Measurements from ENCODE around the gene TPM1. TPM values are rescaled to one million over a fixed set of nuclear protein-coding genes. Genes with fewer than 3 reads are reported as not detected.

The TPM1 gene
- total and polyA plus RNA-seq, 5 donors: 6,360 to 10,076 (median 7,709) TPM

GRCh38 chr15:63086271-63086670 is 43.7 kb downstream of the TPM1 start:
- H3K4me3 ChIP-seq (ENCODE audit: low read length): no peak overlapping the region
- H3K27me3 ChIP-seq (ENCODE audit: control insufficient read depth, insufficient read depth): no peaks in the 10 kb centered on the region
- no peak overlapping the region for H3K27ac ChIP-seq (ENCODE audit: low read length)
- no peak for ATAC-seq
- no peak for DNase-seq
- H3K9me3 ChIP-seq (ENCODE audit: control insufficient read depth, low read length): no peaks in the 10 kb centered on the region
- 73% methylated on average over 4 of the region's 4 CpGs for WGBS
- peaks cover 7% of the 10 kb centered on the region for H3K4me1 ChIP-seq (ENCODE audit: control insufficient read depth, insufficient read depth, low read length)
- intact Hi-C loops (cut with DNase I): loop anchor here in 1 of 4 donors (10.0 kb wide), 1 partner anchor 301 kb away; no protein-coding TSS in a partner anchor

GRCh38 chr15:63086947-63087346 is 44.4 kb downstream of the TPM1 start:
- intact Hi-C loops (cut with DNase I): loop anchor here in 1 of 4 donors (10.0 kb wide), 1 partner anchor 302 kb away; no protein-coding TSS in a partner anchor
- H3K9me3 ChIP-seq (ENCODE audit: control insufficient read depth, low read length): no peaks in the 10 kb centered on the region
- WGBS: 64% methylated on average over 5 of the region's 5 CpGs
- peaks cover 7% of the 10 kb centered on the region for H3K4me1 ChIP-seq (ENCODE audit: control insufficient read depth, insufficient read depth, low read length)
- no peaks in the 10 kb centered on the region for H3K27me3 ChIP-seq (ENCODE audit: control insufficient read depth, insufficient read depth)
- ATAC-seq (no peak), DNase-seq (no peak)
- no peak overlapping the region for H3K27ac ChIP-seq (ENCODE audit: low read length)
- H3K4me3 ChIP-seq (ENCODE audit: low read length): no peak overlapping the region

GRCh38 chr15:63088533-63089245 is 46.1 kb downstream of the TPM1 start:
- H3K4me1 ChIP-seq (ENCODE audit: control insufficient read depth, insufficient read depth, low read length): peaks cover 7% of the 10 kb centered on the region
- no peaks in the 10 kb centered on the region for H3K9me3 ChIP-seq (ENCODE audit: control insufficient read depth, low read length)
- DNase-seq (no peak), ATAC-seq (no peak)
- H3K4me3 ChIP-seq (ENCODE audit: low read length): no peak overlapping the region
- WGBS: 77% methylated on average over 6 of the region's 6 CpGs
- H3K27ac ChIP-seq (ENCODE audit: low read length): peak overlapping the region; percentile 1
- no peaks in the 10 kb centered on the region for H3K27me3 ChIP-seq (ENCODE audit: control insufficient read depth, insufficient read depth)
- intact Hi-C loops (cut with DNase I): loop anchor here in 1 of 4 donors (10.0 kb wide), 1 partner anchor 304 kb away; no protein-coding TSS in a partner anchor

DNA sequence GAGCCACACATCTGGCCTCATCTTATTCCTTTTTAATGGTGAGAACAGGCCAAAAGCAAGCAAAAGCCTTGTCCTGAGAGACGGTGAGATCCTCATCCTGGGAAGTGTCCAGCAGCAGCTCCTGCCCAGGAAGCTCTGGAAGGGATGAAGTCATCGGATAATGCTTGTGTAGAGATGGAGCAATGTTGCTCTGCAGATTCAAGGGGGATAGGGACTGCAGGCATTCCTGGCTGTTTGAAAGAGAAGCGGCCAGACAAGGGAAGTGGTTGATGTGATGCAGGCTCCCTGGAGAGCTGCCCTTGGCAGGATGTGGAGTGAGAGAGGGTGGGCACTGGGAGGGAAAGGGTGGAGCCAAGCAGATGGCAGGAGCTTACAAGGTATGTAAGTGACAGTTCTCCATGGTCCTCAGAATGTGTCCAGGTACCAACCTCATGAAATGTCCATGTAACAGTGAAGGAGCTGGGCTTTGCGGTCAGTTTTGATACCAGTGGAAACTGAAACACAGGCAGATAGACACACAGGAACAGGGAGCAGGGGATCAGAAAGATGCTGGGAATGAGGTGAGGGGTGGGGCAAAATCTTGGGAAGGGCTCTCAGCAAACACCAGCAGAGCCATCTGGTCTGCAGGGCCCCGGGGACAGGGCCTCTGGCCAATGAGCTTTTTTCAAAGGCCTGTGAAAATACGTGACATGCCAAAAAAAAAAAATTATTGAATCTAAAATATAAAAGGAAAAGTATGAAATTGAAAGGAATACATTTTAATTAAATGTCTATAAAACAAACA is 46.9 kb downstream of the TPM1 start:
- peaks cover 7% of the 10 kb centered on the region for H3K4me1 ChIP-seq (ENCODE audit: control insufficient read depth, insufficient read depth, low read length)
- H3K27me3 ChIP-seq (ENCODE audit: control insufficient read depth, insufficient read depth): no peaks in the 10 kb centered on the region
- H3K4me3 ChIP-seq (ENCODE audit: low read length): no peak overlapping the region
- no peaks in the 10 kb centered on the region for H3K9me3 ChIP-seq (ENCODE audit: control insufficient read depth, low read length)
- WGBS: 32% methylated on average over 6 of the region's 6 CpGs
- DNase-seq (peak in 2 of 3 donors; percentile 38 to 67), ATAC-seq (peak; percentile 27 to 55)
- intact Hi-C loops (cut with DNase I): loop anchor here (5.0 to 10.0 kb wide), 4 partner anchors 42 to 305 kb away; no protein-coding TSS in a partner anchor
- H3K27ac ChIP-seq (ENCODE audit: low read length): peak overlapping the region; percentile 1

GRCh38 chr15:63090472-63090871 is 47.9 kb downstream of the TPM1 start:
- H3K4me1 ChIP-seq (ENCODE audit: control insufficient read depth, insufficient read depth, low read length): peaks cover 7% of the 10 kb centered on the region
- ATAC-seq (no peak), DNase-seq (no peak)
- WGBS: 86% methylated on average over 9 of the region's 9 CpGs
- H3K27ac ChIP-seq (ENCODE audit: low read length): no peak overlapping the region
- H3K9me3 ChIP-seq (ENCODE audit: control insufficient read depth, low read length): no peaks in the 10 kb centered on the region
- intact Hi-C loops (cut with DNase I): loop anchor here (5.0 to 10.0 kb wide), 3 partner anchors 43 to 246 kb away; no protein-coding TSS in a partner anchor
- no peak overlapping the region for H3K4me3 ChIP-seq (ENCODE audit: low read length)
- H3K27me3 ChIP-seq (ENCODE audit: control insufficient read depth, insufficient read depth): no peaks in the 10 kb centered on the region

DNA sequence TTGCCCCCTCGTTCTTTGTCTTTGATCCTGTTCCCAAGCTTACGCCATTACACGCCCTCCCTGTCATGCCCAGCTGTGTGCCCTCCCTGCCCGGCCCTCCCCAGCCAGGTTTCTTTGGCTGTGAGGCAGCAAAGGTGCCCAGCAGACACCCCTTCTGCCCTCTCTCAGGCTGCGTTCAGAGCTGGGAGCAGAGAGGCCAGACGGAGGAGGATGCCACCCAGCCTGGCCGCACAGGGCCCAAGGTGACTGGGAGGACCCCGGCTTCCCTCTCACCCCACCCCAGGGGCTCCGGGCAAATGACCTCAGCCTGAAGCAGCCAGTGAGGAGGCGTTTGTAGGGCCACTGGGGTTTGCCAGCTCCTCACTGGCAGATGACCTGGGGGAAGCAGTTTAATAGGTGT is 48.3 kb downstream of the TPM1 start:
- no peak overlapping the region for H3K27ac ChIP-seq (ENCODE audit: low read length)
- 88% methylated on average over 10 of the region's 10 CpGs for WGBS
- H3K9me3 ChIP-seq (ENCODE audit: control insufficient read depth, low read length): no peaks in the 10 kb centered on the region
- intact Hi-C loops (cut with DNase I): loop anchor here (5.0 to 10.0 kb wide), 3 partner anchors 44 to 246 kb away; no protein-coding TSS in a partner anchor
- ATAC-seq (no peak), DNase-seq (no peak)
- H3K27me3 ChIP-seq (ENCODE audit: control insufficient read depth, insufficient read depth): no peaks in the 10 kb centered on the region
- H3K4me3 ChIP-seq (ENCODE audit: low read length): no peak overlapping the region
- H3K4me1 ChIP-seq (ENCODE audit: control insufficient read depth, insufficient read depth, low read length): peaks cover 7% of the 10 kb centered on the region

DNA sequence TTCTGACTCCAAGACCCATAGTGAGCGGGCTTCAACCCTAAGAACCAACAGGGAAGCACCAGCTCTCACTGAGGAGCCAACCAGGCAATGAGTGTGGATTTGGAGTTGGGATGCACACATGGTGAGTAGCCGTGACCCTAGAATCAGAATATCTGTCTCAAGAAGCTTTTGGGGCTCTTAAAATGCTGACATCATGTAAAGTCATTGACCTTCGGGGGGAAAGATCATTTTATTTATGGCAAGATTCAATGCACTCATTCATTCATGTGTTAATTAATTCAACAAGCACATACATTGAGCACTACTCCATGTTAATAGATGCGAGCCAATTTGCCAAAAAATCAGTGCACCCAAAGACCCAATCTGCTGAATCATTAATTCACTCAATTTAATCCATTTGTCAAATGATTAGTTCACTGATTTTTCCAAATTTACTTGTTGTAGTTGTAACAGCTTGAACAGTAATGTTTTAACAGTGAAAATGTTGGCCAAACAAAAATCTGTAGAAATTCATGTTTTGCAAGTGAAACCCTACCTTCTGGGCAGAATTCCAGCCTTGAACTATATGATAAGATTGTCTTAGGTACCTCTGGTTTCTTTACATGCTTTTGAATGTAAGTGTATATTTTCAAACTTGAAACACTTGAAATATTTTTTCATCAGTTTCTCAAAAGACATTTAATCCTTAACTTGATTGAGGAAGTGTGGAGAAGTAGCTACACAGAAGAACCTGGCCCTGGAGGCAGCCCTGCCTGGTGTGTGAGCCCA is 49.3 kb downstream of the TPM1 start:
- Histone ChIP-seq H3K9me3 (ENCODE audit: control insufficient read depth, low read length) (no peaks in the 10 kb centered on the region), H3K27me3 (ENCODE audit: control insufficient read depth, insufficient read depth) (no peaks in the 10 kb centered on the region), H3K4me1 (ENCODE audit: control insufficient read depth, insufficient read depth, low read length) (peaks cover 7% of the 10 kb centered on the region), H3K27ac (ENCODE audit: low read length) (no peak overlapping the region), H3K4me3 (ENCODE audit: low read length) (no peak overlapping the region)
- intact Hi-C loops (cut with DNase I): loop anchor here (2.0 to 10.0 kb wide), 6 partner anchors 45 to 311 kb away; no protein-coding TSS in a partner anchor
- no peak for ATAC-seq
- WGBS: 72% methylated on average over 4 of the region's 4 CpGs
- DNase-seq: peak in 1 of 3 donors; percentile 11

DNA sequence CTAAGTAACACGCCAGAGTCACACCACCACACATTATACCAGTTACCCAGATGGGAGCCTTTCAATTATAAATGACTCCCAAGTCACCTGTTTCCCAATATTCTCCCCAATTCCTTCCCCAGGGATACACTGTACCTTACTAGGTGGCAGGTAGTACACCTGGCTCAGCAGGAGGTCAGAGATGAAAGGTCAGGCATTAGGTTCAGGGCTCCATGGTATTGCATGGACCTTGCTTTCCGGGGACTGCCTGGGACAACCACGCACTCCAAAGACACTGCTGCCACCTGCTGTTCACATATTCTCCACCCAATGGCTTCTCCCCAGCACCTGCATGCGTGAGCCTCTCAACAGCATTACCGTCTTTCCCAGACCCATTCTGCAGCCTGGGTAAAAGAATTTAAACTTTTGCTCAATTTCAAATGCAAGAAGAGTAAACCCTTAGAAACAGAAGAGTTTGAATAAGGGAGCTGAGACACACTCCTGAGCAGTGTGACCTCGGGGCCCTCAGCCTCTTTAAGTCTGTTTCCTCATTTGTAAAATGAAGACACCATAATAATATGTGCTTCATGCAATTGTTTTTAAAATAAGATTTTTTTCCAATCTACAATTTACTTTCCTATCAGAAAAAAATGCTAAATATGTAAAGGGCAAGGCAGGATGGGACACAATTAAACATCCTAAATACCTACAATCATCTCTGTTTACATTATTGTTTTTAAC is 51.1 kb downstream of the TPM1 start:
- ATAC-seq (peak; percentile 91 to 92), DNase-seq (peak; percentile 79 to 89 (median 86))
- intact Hi-C loops (cut with DNase I): loop anchor here (2.0 to 10.0 kb wide), 7 partner anchors 46 to 313 kb away; no protein-coding TSS in a partner anchor
- WGBS: 28% methylated on average over 6 of the region's 6 CpGs
- H3K27ac ChIP-seq (ENCODE audit: low read length): no peak overlapping the region
- H3K4me1 ChIP-seq (ENCODE audit: control insufficient read depth, insufficient read depth, low read length): peaks cover 7% of the 10 kb centered on the region
- no peak overlapping the region for H3K4me3 ChIP-seq (ENCODE audit: low read length)
- no peaks in the 10 kb centered on the region for H3K9me3 ChIP-seq (ENCODE audit: control insufficient read depth, low read length)
- no peaks in the 10 kb centered on the region for H3K27me3 ChIP-seq (ENCODE audit: control insufficient read depth, insufficient read depth)

DNA sequence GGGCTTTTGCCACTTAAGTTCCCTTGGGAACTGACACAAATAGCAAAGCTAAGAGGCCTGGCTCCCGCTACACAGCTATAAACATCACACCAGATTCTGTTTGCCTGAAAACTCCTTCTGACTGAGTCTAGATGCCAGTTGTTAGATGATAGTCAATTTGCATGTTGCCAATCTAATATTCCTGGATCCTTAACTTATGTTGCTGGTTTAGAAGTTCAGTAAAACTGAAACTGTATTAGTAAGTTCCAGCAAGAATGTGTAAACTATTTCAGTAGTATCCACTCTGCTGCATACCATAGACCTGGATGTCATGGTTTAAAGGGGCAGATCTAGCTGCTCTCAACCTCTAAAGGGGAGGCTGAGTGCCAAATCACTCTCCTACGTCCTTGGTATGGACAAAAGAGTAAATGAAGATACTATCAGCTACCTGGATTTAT is 52.0 kb downstream of the TPM1 start:
- Histone ChIP-seq H3K4me1 (ENCODE audit: control insufficient read depth, insufficient read depth, low read length) (no peaks in the 10 kb centered on the region), H3K9me3 (ENCODE audit: control insufficient read depth, low read length) (no peaks in the 10 kb centered on the region), H3K27me3 (ENCODE audit: control insufficient read depth, insufficient read depth) (no peaks in the 10 kb centered on the region), H3K4me3 (ENCODE audit: low read length) (no peak overlapping the region), H3K27ac (ENCODE audit: low read length) (no peak overlapping the region)
- intact Hi-C loops (cut with DNase I): loop anchor here (2.0 to 10.0 kb wide), 4 partner anchors 47 to 250 kb away; no protein-coding TSS in a partner anchor
- no peak for DNase-seq
- ATAC-seq: peak in 1 of 2 donors; percentile 64
- WGBS: 53% methylated on average over 2 of the region's 2 CpGs

- H3K27ac ChIP-seq (ENCODE audit: low read length): no peak overlapping the region
- WGBS: 95% methylated on average over 4 of the region's 4 CpGs
- H3K27me3 ChIP-seq (ENCODE audit: control insufficient read depth, insufficient read depth): no peaks in the 10 kb centered on the region
- no peaks in the 10 kb centered on the region for H3K4me1 ChIP-seq (ENCODE audit: control insufficient read depth, insufficient read depth, low read length)
- DNase-seq (no peak), ATAC-seq (no peak)
- H3K9me3 ChIP-seq (ENCODE audit: control insufficient read depth, low read length): no peaks in the 10 kb centered on the region
- H3K4me3 ChIP-seq (ENCODE audit: low read length): no peak overlapping the region
- intact Hi-C loops (cut with DNase I): loop anchor here in 1 of 4 donors (10.0 kb wide), 1 partner anchor 251 kb away; no protein-coding TSS in a partner anchor
Measured at GRCh38 chr15:63096178-63096577, 53.6 kb downstream of the TPM1 start.

All from right cardiac atrium (tissue), 5 donors.